GM12878 (cell line): Measurements from ENCODE around the gene EIF1AD. TPM values are rescaled to one million over a fixed set of nuclear protein-coding genes. Genes with fewer than 3 reads are reported as not detected.

Source experiments
- ATAC-seq: fragments of 200-7000 bp; cut with Tn5 transposase; 3 replicates; pipeline ENCODE4 v1.9.1; 2020; ENCODE audit warnings: mild to moderate bottlenecking, moderate library complexity
- BruUV-seq: library from RNA; stranded (reverse); fragments of 400-500 nt; replicated peaks from 2 replicates; lab custom pipeline; 2021; lab: Mats Ljungman, UMichigan
- CTCF ChIA-PET: fragments of 300-600 bp; sonication (Branson Sonifier 250); formaldehyde crosslinking; extraction: SDS; loops from one replicate; lab custom pipeline; 2021; ENCODE audit warnings: inconsistent platforms; lab: Yijun Ruan, JAX
- POLR2A ChIA-PET: fragments of 350-600 bp; formaldehyde crosslinking; extraction: SDS; loops from one replicate; lab custom pipeline; 2021; ENCODE audit warnings: inconsistent platforms; lab: Charles Lee
- RAD21 ChIA-PET: fragments of 300-600 bp; sonication (Branson Sonifier 250); formaldehyde crosslinking; loops from one replicate; lab custom pipeline; 2023; ENCODE audit warnings: antibody characterized with exemption; ENCODE audit not compliant: unreplicated experiment; lab: Charles Lee
- SMC1A ChIA-PET: fragments of 300-600 bp; sonication (Branson Sonifier 250); formaldehyde crosslinking; loops from one replicate; lab custom pipeline; 2023; ENCODE audit not compliant: unreplicated experiment, uncharacterized antibody; lab: Charles Lee
- DNase-seq: peaks from one replicate; pipeline ENCODE4 v3.0.0-alpha.2; 2011; ENCODE audit warnings: low read depth, low spot score
- FAIRE-seq: peaks from 3 replicates; lab custom pipeline; 2011; peaks lifted over from hg19 to GRCh38; lab: Jason Lieb, UNC
- H2AFZ ChIP-seq: 2 replicates; pipeline ENCODE4 v1.6.0; 2011; ENCODE audit warnings: low read depth, low read length, control low read depth; ENCODE audit not compliant: control insufficient read depth
- H3K27ac ChIP-seq: 2 replicates; pipeline ENCODE4 v1.5.1; 2011; ENCODE audit warnings: control low read depth; ENCODE audit not compliant: control insufficient read depth, insufficient read depth
- H3K27me3 ChIP-seq, 2 experiments: replicated peaks in 1 of 2; 2 replicates each; pipeline versions ENCODE4 v1.6.0 to v1.6.1; 2011; ENCODE audit warnings: low read length in 1 of 2; ENCODE audit not compliant: control insufficient read depth in 2 of 2, insufficient read depth in 2 of 2
- H3K36me3 ChIP-seq, 2 experiments: 2 replicates each; pipeline ENCODE4 v1.5.1; 2011; ENCODE audit warnings: low read length in 1 of 2; ENCODE audit not compliant: control insufficient read depth in 2 of 2, insufficient read depth in 2 of 2
- H3K4me1 ChIP-seq: 2 replicates; pipeline ENCODE4 v1.6.1; 2011; ENCODE audit warnings: mild to moderate bottlenecking, low read length, moderate library complexity, mixed read lengths; ENCODE audit not compliant: control insufficient read depth, insufficient read depth
- H3K4me2 ChIP-seq: 2 replicates; pipeline ENCODE4 v1.6.0; 2011; ENCODE audit warnings: control low read depth; ENCODE audit not compliant: control insufficient read depth, insufficient read depth
- H3K4me3 ChIP-seq: fragments of 200-600 bp; sonication (generic); 2 replicates; pipeline ENCODE4 v1.5.1; 2016
- H3K79me2 ChIP-seq: 2 replicates; pipeline ENCODE4 v1.6.0; 2011; ENCODE audit warnings: low read length; ENCODE audit not compliant: control insufficient read depth, insufficient read depth
- H3K9ac ChIP-seq: 2 replicates; pipeline ENCODE4 v1.8.0; 2011; ENCODE audit warnings: low read length, control low read depth, mixed read lengths; ENCODE audit not compliant: control insufficient read depth, insufficient read depth
- H3K9me3 ChIP-seq: replicated peaks from 3 replicates; pipeline ENCODE4 v1.5.1; 2011; ENCODE audit warnings: mild to moderate bottlenecking, low read length; ENCODE audit not compliant: control insufficient read depth, insufficient read depth
- H4K20me1 ChIP-seq: 2 replicates; pipeline ENCODE4 v1.6.0; 2011; ENCODE audit not compliant: control insufficient read depth, insufficient read depth
- NR2C2 ChIP-seq: IDR thresholded peaks from 2 replicates; pipeline ENCODE4 v1.6.1; 2011; ENCODE audit warnings: borderline replicate concordance, low read depth; ENCODE audit not compliant: control insufficient read depth, insufficient read length
- SIN3A ChIP-seq: IDR thresholded peaks from 2 replicates; pipeline ENCODE4 v1.6.1; 2012; ENCODE audit warnings: low read depth, low read length, improper control_type of control experiment
- SMAD5 ChIP-seq: IDR thresholded peaks from 2 replicates; pipeline ENCODE4 v1.6.1; 2016; ENCODE audit warnings: antibody characterized with exemption, low read depth
- TCF7 ChIP-seq: IDR thresholded peaks from 2 replicates; pipeline ENCODE4 v1.6.1; 2014; ENCODE audit warnings: antibody characterized with exemption, borderline replicate concordance
- WGBS: methylation state at CpG from one replicate; pipeline ENCODE4 v1.1.6; 2016; ENCODE audit warnings: low lambda C conversion rate; ENCODE audit not compliant: insufficient replicate concordance, insufficient coverage; ENCODE audit errors: missing lambda C conversion rate; 5-methylcytosine and 5-hydroxymethylcytosine counted together
- in situ Hi-C: fragments of 300-500 bp; cut with MboI; formaldehyde crosslinking; loops from 9 replicates; pipeline ENCODE4 v1.14.3; 2018; ENCODE audit warnings: mixed read lengths
- intact Hi-C: fragments of 100-400 bp; cut with micrococcal nuclease; formaldehyde crosslinking; loops from one replicate; pipeline ENCODE4 v1.14.2; 2022; ENCODE audit not compliant: unreplicated experiment
- polyA plus RNA-seq, 11 experiments: library from polyadenylated mRNA; depleted of rRNA in 4 of 11; unstranded in 6 of 11; stranded (reverse) in 5 of 11; fragments of >200 nt; fragmentation: Nextera tagmentation in 4 of 11; fragmentation: Illumina TruSeq in 1 of 11; extraction: Ambion mirVana in 4 of 11; extraction: Trizol in 1 of 11; gene quantifications; 1 replicate in 1 of 11; 2 replicates in 10 of 11; pipeline versions ENCODE4 v1.2.1 to v1.2.3, GENCODE V29; 2011 to 2016; ENCODE audit warnings: inconsistent platforms in 2 of 11, missing spikeins in 2 of 11, low read depth in 1 of 11
- total RNA-seq, 4 experiments: library from RNA; depleted of rRNA in 3 of 4; stranded (reverse); fragments of >200 nt in 3 of 4; fragmentation: Illumina TruSeq in 1 of 4; extraction: Trizol in 1 of 4; gene quantifications; 2 replicates each; pipeline versions ENCODE4 v1.2.1 to v1.2.3, GENCODE V29; 2013 to 2021
- TF ChIP-seq, protein P1 (sequence below): fragments of 450-650 bp; IDR thresholded peaks from 2 replicates; pipeline ENCODE4 v1.6.1; 2018; ENCODE audit warnings: mild to moderate bottlenecking, low read depth, moderate library complexity; ENCODE audit not compliant: partially characterized antibody

The EIF1AD gene
- total and polyA plus RNA-seq, 10 of the 15 experiments (the other 5 are each of a cell fraction or from before 2014, with no cell fraction given): 31.6 to 56.8 (median 39.5) TPM

DNA sequence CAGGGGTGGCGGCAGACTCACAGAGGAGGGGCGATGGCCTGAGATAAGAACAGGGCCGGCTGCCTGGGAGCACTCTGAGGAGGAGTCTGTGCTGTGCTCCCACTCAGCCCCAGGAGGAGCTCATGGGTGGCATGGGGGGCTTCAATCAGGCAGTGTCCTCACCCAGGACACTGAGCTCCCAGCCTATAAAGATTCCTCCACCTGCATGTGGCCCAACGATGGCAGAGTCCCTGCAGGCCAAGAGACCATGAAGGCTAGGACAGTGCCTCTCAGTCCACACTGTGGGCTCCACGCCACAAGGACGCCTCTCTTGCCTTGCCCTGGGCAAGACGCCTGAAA, 11.8 kb upstream of the EIF1AD start:
- Histone ChIP-seq H3K4me2 (no peak overlapping the region), H3K9ac (no peak overlapping the region)

More for the DNA sequence above, 11.8 kb upstream of the EIF1AD start:
- intact Hi-C loops: no loop called here
- no TSS peak for BruUV-seq
- Histone ChIP-seq H3K9me3 (no peaks in the 10 kb centered on the region), H4K20me1 (no peaks in the 10 kb centered on the region), H3K4me3 (no peak overlapping the region), H3K79me2 (no peaks in the 10 kb centered on the region)
- ATAC-seq (no peak), FAIRE-seq (no peak)
- CTCF ChIA-PET: interaction anchor here (2.0 kb wide), 1 partner anchor 8 kb away, joined by 9 read pairs; no protein-coding TSS in a partner anchor
- TF ChIP-seq SIN3A (no peak), SMAD5 (no peak), NR2C2 (no peak), TCF7 (no peak)
- TF ChIP-seq, protein P1, sequence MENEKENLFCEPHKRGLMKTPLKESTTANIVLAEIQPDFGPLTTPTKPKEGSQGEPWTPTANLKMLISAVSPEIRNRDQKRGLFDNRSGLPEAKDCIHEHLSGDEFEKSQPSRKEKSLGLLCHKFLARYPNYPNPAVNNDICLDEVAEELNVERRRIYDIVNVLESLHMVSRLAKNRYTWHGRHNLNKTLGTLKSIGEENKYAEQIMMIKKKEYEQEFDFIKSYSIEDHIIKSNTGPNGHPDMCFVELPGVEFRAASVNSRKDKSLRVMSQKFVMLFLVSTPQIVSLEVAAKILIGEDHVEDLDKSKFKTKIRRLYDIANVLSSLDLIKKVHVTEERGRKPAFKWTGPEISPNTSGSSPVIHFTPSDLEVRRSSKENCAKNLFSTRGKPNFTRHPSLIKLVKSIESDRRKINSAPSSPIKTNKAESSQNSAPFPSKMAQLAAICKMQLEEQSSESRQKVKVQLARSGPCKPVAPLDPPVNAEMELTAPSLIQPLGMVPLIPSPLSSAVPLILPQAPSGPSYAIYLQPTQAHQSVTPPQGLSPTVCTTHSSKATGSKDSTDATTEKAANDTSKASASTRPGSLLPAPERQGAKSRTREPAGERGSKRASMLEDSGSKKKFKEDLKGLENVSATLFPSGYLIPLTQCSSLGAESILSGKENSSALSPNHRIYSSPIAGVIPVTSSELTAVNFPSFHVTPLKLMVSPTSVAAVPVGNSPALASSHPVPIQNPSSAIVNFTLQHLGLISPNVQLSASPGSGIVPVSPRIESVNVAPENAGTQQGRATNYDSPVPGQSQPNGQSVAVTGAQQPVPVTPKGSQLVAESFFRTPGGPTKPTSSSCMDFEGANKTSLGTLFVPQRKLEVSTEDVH: no peak
- TF ChIP-seq, all 136 proteins: peak for 0
- H3K27me3 ChIP-seq: peaks cover 3 to 7% of the 10 kb centered on the region in 2 experiments
- H3K36me3 ChIP-seq: no peaks in the 10 kb centered on the region
- SMC1A ChIA-PET: no interaction called here
- DNase-seq: no peak
- no peak overlapping the region for H2AFZ ChIP-seq
- H3K4me1 ChIP-seq: no peaks in the 10 kb centered on the region
- 47% methylated on average over 7 of the region's 7 CpGs for WGBS
- RAD21 ChIA-PET: no interaction called here
- no peak overlapping the region for H3K27ac ChIP-seq
- in situ Hi-C loops: no loop called here
- POLR2A ChIA-PET: no interaction called here
